ENCODE measurements around the gene PAFAH1B1. TPM values are rescaled to one million over a fixed set of nuclear protein-coding genes. Genes with fewer than 3 reads are reported as not detected.
"Not testable (repeated sequence)": the region's sequence is repeated elsewhere in the genome, so short reads cannot be mapped to it uniquely, and the experiment has no call there.

Gene PAFAH1B1
- polyA plus RNA-seq, 1 donor, result 182 TPM

- no peak for DNase-seq
Measured at GRCh38 chr17:2688351-2689342, 95.2 kb downstream of the PAFAH1B1 start.

GRCh38 chr17:2689411-2690164 lies 96.1 kb downstream of the PAFAH1B1 start:
- DNase-seq, result no peak

GRCh38 chr17:2690165-2691068 lies 97.0 kb downstream of the PAFAH1B1 start:
- no peak for DNase-seq

GRCh38 chr17:2691069-2691871 lies 97.8 kb downstream of the PAFAH1B1 start:
- DNase-seq, result no peak

GRCh38 chr17:2691965-2692780 lies 98.7 kb downstream of the PAFAH1B1 start:
- no peak for DNase-seq

- DNase-seq, result no peak
Measured at GRCh38 chr17:2692781-2693135, 99.3 kb downstream of the PAFAH1B1 start.

GRCh38 chr17:2693561-2694380 lies 100.3 kb downstream of the PAFAH1B1 start:
- no peak for DNase-seq

- DNase-seq, result no peak
Measured at GRCh38 chr17:2694381-2695242, 101.2 kb downstream of the PAFAH1B1 start.

GRCh38 chr17:2695243-2695960 lies 101.9 kb downstream of the PAFAH1B1 start:
- no peak for DNase-seq

GRCh38 chr17:2695961-2696760 lies 102.7 kb downstream of the PAFAH1B1 start:
- no peak for DNase-seq

GRCh38 chr17:2697611-2698162 lies 104.2 kb downstream of the PAFAH1B1 start:
- DNase-seq, result no peak

GRCh38 chr17:2699216-2699805 lies 105.9 kb downstream of the PAFAH1B1 start:
- not testable (repeated sequence) for DNase-seq

GRCh38 chr17:2700030-2700490 lies 106.6 kb downstream of the PAFAH1B1 start:
- DNase-seq, result no peak

GRCh38 chr17:2700491-2701141 lies 107.2 kb downstream of the PAFAH1B1 start:
- no peak for DNase-seq

Measured in left kidney (tissue), 2 donors.